Fibroblast of skin of right quadriceps (primary cell): ENCODE measurements around the gene CD84.
"Not testable (repeated sequence)": the region's sequence is repeated elsewhere in the genome, so short reads cannot be mapped to it uniquely, and the experiment has no call there.

Experiments
- DNase-seq: peaks from one replicate; pipeline ENCODE4 v3.0.0-alpha.2; 2013

Gene CD84

GRCh38 chr1:160579216-160579701, at the start of gene CD84:
Gene CD84 (minus strand): TSS chr1:160579496. CDS start chr1:160579437, 59 bp downstream.
- no peak for DNase-seq

- DNase-seq: no peak
These were observed 49.5 kb upstream of the CD84 start for GRCh38 chr1:160628799-160629263.

- DNase-seq: not testable (repeated sequence)
These were observed 48.5 kb upstream of the CD84 start for GRCh38 chr1:160627677-160628289.

- DNase-seq: no peak
These were observed 47.4 kb upstream of the CD84 start for GRCh38 chr1:160626509-160627342.

- DNase-seq: no peak
These were observed 46.6 kb upstream of the CD84 start for GRCh38 chr1:160625725-160626498.

- DNase-seq: no peak
These were observed 46.0 kb upstream of the CD84 start for GRCh38 chr1:160625321-160625720.

GRCh38 chr1:160624464-160624863, 45.2 kb upstream of the CD84 start:
- DNase-seq: no peak

GRCh38 chr1:160623862-160624261, 44.6 kb upstream of the CD84 start:
- DNase-seq: no peak

GRCh38 chr1:160623227-160623633, 43.9 kb upstream of the CD84 start:
- no peak for DNase-seq

- DNase-seq: no peak
These were observed 43.4 kb upstream of the CD84 start for GRCh38 chr1:160622501-160623226.

- no peak for DNase-seq
These were observed 42.5 kb upstream of the CD84 start for GRCh38 chr1:160621633-160622413.

- DNase-seq: no peak
These were observed 41.8 kb upstream of the CD84 start for GRCh38 chr1:160620942-160621632.

GRCh38 chr1:160619742-160620277, 40.5 kb upstream of the CD84 start:
- DNase-seq: no peak

- DNase-seq: no peak
These were observed 39.5 kb upstream of the CD84 start for GRCh38 chr1:160618763-160619274.

GRCh38 chr1:160618327-160618726, 39.0 kb upstream of the CD84 start:
- DNase-seq: no peak

GRCh38 chr1:160615660-160616059, 36.4 kb upstream of the CD84 start:
- no peak for DNase-seq

GRCh38 chr1:160614410-160614809, 35.1 kb upstream of the CD84 start:
- no peak for DNase-seq

- DNase-seq: no peak
These were observed 33.4 kb upstream of the CD84 start for GRCh38 chr1:160612613-160613218.

GRCh38 chr1:160610569-160611242, 31.4 kb upstream of the CD84 start:
- no peak for DNase-seq

- no peak for DNase-seq
These were observed 29.6 kb upstream of the CD84 start for GRCh38 chr1:160608941-160609340.
